Mucosa of gallbladder (tissue), 1 donor: ENCODE results near the gene KRT78. TPM values are rescaled to one million over a fixed set of nuclear protein-coding genes. Genes with fewer than 3 reads are reported as not detected.

Experiments
- DNase-seq: peaks from one replicate; pipeline ENCODE4 v3.0.0-alpha.2; 2020; ENCODE audit warnings: low spot score
- total RNA-seq: library from RNA; stranded (reverse); gene quantifications from one replicate; pipeline ENCODE4 v1.2.1, GENCODE V29; 2021
- donor health status: DM: no; HTN: no; CAD: no.

The KRT78 gene
- total RNA-seq, 1 donor from 2014 or later, result not detected

DNA sequence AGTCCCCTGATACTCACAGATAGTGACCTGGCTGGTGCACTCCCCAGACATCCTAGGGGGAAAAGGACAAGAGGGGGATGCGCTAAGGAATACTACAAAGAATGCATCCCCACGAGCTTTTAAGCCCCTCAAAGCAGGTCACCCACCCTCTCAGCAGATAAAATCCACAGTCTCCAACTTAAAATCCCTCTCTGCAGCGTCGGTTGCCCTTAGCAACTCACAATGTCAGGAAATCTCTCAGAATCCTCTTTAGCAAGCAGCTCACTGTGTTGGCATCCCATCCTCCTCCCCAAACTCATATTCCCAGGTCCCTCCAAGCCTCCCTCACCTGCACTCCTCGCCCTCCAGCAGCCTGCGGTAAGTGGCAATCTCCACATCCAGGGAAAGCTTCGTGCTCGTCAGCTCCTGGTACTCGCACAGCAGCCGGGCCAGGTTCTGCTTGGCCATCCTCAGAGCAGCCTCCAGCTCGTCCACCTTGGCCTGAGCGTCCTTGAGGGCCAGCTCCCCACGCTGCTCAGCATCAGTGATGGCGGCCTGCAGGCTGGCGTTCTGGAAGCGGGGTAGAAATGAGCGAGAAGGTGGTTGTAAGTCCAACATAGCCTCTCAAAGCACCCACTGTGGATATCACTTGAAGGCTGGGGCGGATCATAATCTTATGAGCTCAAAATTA, 9.2 kb downstream of the KRT78 start:
- no peak for DNase-seq

DNA sequence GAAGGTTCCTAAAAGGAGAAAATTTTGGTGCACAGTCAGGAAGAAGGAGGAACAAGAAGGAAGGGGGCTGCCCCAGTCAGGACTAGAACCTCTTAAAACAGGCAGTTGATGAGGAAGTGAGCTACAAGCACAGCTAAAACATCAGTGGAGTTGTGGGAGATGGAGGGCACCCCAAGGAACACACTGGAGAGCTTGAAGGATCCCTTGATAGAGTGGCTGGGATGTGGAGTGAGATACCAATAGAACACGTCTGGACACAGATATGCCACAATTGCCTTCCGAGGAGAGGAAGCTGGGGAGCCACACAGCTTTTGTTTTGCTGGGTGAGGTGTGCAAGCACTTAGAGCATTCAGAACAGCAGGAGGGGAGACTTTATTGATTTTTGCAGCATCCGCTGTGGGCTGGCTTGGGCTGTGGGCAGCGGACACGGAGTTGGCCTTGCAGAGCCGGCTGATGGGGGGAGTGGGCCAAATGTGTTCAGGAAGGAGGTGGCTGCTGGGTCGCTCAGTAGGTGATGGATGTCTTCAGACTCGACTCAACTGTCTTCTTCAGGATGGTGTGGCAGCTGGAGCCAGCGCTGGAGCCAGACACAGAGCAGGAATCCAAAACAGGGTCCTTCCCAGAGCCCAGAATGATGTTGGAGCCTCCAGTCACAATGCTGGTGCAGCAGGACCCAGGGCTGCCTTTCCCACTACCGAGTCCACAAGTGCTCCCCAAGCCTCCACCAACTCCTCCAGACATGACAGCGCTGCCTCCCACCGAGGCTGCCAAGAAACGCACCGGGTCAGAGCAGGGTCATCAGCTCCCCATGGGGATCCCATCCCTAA, 10.0 kb downstream of the KRT78 start:
- no peak for DNase-seq

DNA sequence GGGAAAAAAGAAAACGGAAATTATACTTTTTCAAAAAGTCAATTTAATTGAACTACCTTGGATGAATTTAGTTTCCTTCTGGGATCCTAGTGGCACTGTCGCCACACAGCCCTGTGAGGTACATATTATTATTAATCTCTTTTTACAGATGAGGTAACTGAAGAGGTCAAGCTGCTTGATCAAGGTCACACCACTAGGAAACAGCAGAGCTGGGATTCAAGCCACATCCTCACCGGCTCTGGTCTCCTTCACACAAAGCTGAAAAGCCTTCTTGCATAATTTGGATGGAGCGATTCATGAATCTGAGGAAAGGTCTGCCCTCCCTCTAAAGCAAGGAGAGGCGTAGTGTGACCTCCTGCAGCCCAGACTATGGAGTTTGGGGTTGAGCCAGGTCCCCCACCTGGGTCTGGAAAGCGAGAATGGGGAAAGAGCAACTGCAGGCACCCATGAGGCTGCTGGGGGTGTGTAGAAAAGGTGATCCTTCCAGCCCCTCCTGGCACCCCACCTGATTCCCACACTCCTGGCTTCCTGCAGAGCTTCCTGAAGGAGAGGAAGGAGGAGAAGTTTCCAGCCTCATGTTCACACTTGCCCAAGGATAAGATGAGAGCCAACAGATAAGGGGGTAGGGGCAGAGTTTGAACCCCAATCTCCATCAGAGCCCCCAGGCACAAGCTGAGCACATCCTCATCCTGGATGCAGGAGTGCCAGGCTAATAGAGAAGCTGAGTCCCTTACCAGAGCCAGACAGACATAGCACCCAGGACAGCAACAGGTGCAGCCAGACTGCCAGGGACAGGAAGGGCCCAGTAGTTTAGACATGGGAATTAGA, 10.8 kb downstream of the KRT78 start:
- DNase-seq, result no peak

DNA sequence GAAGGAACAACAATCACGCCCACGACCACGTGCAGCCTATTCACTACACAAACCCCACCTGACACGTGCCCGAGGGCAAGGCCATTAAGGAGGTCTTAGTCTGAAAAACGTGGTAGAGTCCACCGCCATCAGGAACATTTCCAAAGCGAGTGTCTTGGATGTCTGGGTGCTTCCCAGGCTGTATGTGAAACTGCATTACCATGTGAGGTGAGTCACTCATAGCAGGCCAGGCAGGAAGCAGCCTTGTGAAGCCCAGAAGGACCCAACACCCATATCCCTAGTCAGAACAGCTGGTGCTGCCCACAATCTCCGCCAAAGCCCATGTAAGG, 11.4 kb downstream of the KRT78 start:
- no peak for DNase-seq

DNA sequence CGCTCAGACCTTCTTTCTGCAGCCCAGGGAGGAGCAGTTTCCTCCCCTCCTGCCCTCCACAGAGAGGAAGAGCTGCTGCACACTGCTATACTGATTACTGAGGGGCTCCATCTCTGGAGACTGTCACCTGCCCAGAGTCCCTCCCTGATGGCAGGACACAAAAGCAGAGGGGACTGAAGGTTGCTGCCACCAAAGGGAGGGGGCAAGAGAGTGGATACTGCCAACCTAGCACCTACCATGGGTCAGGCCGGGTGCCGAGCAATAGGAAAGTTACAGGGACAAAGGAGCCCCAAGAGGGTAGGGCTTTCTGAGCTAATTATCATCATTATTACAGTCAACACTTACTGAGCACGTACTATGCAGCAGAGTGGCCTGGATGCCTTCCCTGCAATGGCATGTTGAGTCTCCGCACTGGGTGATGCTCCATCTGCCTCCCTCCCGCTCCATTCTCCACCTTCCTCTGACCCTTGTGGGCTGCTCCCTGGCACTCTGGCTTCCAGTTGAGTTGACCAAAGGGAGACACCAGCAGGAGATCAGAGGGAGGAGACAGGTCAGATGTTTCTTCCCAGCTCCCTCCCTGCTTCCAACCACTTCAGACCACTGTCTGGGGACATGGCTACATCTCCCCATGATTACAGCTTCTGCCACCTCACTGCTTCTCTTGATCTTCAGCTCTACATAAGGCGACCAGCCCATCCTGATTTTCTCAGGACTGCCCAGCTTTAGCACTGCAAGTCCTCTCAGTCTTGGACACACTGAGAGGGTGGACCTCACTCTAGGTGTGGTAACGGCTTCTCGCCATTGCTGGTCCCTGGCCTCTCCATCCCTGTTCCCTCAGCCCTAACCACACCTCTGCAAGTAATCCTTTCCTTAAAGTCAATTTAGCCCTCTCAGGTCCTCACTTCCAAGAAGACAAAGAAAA, 12.0 kb downstream of the KRT78 start:
- no peak for DNase-seq

DNA sequence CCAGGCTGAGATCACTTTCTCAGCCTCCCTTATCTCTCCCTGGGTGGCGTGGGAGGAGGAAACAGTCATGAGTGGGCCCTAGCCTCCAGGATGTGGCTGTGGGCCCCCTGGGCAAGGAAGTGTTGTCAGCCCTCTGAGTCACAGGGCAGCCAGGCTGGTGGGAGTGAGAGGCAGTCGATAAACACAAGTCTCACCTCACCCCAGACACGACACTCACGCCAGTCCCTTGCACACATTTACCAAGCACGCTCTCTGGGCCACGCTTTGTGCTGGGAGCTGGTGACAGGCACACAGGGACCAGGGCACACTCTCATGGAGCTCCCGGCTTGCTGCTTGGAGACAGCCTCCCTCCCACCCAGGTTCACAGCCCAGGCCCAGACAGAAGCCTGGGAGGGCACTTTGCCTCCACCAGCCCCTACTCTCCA, 12.7 kb downstream of the KRT78 start:
- no peak for DNase-seq

DNA sequence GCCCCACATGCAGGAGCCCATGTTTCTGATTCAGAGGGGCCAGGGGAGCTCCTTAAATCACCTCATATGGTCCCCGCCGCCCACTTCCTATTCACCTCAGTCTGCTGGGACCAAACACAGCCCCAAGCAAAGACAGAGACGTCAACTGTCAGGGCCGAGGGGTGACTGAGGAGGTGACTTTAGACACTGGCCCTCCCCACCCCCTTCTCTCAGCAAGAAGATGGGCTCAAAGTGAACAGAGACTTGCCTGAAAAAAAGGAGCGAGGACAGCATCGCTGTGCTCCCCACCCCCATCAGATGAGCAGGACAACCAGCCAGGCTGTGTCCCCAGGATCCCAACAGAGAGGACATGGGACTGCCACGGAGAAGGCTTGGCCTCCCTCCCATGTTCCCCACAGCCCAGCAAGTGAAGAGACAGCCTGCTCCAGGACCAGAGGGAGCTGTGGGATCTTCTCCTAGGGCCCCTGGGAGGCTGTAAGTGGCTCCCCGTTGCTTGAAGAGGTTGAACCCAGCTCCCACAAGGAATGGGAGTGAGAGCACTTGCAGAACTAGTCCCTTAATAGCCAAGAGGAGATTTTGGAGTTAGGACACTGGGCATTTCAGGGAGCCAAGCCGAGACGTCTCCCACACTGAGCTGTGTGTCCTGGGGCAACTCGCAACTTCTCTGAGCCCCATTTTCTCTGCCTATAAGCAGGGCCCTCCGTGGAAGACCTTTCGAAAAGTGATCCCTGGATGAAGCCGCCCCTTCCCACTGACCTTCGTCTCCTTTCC, 13.3 kb downstream of the KRT78 start:
- no peak for DNase-seq

DNA sequence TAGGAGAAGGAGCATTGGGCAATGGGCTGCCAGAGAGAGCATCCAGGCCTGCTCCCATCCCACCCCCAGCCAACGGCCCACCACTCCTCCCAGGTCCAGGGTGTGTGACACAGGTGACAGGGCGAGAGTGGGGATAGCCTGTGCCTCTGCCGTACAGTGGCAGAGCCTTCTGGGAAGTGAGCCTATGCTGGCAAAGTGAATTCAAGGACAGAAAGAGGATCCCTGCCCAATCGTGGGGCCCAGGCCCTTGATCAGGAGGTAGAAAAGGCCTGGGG, 14.1 kb downstream of the KRT78 start:
- no peak for DNase-seq

DNA sequence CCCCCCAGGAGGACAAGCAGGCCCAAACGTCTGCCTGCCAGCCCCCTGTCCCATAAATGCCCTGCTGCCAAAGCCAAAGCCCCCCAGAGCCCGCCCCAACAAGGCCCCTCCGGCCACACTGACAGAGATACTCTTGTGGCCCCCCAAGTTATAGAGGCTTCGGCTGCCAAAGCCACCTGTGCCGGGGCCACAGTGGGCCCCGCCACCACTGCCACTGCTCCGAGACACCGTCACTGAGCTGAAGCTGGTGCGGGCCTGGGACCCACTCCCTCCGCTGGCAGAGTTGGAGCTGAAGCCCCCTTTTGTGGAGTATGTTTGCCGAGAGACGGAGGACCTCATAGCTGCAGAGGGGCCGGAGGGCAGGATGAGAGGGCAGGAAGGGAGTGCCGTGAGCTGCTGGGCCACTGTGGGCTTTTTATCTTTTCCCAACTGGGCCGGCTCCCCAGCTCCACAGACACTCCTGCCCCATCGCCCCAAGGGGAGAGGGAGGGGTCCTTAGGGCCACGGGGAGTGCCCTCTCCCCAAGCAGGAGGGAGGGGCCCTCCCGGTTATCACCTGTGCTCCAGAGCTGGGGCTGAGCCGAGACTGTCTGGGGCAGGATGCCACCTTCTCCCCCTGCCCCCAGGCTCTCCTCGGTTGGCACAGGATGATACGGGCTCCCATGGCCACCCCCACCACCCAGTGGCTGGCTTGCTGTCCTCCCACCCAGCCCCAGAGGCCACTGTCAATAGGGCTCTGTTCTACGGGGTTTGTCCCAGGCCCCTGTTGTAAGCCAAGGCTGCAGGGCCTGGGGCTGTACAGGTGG, 14.7 kb downstream of the KRT78 start, which contains the start of gene KRT79:
KRT79 (minus strand) TSS at position 390 of the 805 bp plus-strand sequence; CDS start at position 339, 51 bp downstream.
- DNase-seq, result no peak

DNA sequence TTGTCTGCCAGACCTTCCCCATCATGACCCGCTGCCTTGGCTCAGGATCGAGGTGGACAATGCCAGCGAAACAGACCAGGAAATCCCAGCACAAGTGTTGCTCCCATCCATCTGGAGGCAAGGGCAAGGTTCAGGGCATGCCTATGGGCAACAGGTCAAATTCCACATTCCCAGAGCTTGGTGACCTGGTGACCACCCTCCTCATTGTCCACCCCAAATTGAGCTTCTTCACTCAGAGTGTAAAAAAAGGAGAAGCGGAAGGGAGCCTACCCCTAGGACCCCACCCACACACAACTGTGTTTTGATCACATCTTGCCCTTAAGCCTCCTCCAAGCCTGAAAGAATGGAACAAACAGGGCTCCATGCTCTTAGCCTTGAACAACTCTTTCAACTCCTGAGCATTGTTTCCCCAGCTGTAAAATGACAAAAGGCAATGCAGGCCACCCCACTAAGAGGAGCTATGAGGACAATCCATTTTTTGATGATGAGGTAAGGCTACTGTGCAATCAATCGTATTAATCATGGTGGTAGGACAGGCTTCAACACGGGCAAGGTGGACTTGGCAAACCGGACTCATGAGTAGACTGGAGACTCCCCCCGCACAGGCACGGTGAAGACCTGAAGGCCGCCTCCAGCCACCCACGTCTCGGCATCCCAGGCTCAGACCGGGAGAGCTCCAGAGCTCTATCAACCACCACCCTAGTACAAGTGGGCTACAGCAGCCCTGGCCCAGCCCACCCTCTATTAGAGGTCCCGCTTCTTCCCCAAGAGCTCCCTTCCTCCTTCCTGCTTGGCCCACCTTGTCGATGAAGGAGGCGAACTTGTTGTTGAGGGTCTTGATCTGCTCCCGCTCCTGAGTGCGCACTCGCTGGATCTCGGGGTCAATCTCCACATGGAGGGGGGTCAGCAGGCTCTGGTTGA, 15.5 kb downstream of the KRT78 start:
- DNase-seq, result no peak

DNA sequence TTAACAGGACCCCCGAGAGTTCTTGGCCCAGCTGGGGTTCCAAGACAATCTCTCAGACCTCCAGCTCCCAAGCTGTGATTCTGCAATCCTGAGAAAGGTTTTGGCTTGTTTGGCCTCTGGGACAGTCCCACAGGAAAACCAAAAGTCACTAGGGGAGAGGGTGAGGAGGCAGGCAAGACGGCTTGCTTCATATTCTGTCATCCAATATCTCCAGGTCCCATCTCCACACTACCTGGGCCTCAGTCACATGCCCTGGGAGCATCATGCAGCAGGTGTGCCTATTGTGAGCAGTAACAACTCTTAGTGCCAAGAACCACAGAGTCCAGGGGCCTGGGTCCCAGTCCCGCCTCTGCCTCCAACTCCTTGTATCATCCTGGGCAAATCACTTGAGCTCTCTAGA, 16.3 kb downstream of the KRT78 start:
- no peak for DNase-seq

DNA sequence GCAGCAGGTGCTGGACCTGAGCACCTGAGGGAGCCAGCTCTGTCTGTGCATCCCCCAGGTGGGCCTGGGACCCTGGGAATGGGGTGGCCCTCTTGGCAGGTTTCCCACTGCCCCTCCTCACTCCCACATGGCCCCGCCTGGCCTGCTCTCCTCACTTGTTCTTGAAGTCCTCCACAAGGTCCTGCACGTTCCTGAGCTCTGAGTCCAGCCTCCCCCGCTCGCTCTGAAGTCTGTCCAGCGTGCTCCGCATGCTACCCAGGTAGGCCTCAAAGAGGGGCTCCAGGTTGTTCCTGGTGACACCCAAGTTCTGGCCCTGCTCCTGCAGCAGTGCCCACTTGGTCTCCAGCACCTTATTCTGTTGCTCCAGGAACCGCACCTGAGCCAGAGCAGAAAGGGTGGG, 17.5 kb downstream of the KRT78 start:
- DNase-seq, result no peak

DNA sequence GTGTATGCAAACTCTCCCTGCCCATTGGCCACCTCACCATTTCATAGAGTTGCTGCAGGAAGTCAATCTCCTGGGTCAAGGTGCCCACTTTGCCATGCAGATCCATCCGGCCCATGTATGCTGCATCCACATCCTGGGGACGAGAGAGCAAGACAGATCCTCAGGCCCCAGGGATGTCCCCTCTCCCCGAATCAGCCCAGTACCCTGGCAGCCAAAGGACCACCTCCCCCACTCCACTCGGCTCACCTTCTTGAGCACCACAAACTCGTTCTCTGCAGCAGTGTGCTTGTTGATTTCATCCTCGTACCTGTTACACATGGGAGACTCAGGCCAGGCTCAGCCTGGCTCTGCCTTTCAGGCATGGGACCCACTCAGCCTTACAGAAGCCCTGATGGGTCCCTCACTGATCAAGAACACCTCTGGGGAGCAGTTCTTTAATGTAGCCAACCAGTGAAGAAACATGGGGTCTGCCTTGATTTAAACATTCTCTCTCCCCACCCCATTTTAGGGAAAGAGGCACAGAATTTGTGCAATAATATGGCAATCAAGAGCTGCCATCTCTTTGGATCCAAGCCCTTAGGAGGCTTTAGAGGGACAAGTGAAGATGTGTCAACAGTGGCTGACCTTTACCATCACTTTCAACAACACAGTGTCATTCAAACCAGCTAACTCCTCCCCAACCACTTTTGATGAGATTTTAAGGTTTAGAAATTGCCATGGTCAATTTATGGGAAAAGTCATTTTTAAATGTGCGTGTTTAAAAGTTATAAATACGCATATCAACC, 18.6 kb downstream of the KRT78 start:
- DNase-seq, result no peak

DNA sequence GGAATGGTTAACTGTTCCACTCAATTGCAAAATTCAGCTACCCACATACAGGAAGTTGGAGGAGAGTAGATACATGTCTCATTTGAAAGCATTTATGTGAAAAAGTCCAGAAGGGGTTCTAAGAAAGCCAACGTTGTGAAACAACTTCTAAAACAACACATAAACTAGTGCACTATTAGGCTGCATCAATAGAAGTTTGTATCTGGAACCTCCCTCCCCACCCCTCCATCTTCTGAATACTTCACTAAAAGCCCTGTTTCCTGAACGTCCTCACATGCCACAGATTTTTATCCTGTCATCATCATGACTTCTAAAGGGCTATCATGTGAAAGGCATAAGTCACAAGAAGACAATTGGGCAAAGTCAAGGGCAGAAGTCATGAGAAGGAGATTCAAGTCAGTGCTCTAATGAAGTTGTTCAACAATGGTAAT, 20.2 kb downstream of the KRT78 start:
- no peak for DNase-seq

DNA sequence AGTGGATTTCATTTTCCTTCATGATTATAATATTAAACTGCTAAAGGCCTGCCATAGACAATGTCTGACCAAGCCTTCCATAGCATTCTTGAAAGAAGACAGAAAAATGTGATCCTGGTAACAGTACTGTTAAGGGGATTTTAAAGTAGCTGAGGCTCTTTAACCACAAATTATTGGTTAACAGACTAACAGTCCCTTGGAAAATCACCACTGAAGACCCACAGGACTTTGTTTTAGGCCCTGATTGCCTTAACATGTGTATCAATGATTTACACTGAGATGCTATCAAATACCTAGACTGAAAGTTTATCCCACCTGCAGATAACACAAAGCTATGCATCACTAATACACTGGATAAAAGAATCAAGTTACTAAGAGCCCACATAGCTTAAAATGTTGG, 20.6 kb downstream of the KRT78 start:
- no peak for DNase-seq

DNA sequence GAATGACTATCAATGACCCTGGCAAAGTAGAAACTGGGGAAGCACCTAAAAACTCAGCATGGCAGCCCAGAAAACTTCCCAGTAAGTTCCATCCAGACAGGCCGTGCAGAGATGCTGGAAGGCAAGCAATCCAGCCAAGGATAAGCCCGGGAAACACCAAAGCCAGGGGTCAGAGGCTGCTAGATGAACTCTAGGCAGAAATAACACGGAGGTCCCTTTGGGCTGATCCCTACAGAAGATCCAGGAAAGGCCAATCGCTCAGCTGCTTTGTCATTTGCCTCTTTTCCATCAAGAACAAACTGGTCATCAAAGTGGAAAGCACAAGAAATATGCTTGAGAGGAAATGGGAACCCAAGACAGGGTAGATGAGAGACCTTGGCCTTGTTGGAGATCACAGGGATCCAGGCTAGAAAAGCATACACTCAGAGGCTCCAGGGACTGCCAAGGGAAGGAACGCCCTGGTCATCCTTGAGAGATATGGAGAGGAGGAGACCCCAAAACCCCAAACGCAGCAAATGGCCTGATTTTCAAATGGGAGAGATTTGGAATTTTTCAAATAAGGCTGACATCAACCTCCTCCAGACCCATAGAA, 21.2 kb downstream of the KRT78 start:
- no peak for DNase-seq

DNA sequence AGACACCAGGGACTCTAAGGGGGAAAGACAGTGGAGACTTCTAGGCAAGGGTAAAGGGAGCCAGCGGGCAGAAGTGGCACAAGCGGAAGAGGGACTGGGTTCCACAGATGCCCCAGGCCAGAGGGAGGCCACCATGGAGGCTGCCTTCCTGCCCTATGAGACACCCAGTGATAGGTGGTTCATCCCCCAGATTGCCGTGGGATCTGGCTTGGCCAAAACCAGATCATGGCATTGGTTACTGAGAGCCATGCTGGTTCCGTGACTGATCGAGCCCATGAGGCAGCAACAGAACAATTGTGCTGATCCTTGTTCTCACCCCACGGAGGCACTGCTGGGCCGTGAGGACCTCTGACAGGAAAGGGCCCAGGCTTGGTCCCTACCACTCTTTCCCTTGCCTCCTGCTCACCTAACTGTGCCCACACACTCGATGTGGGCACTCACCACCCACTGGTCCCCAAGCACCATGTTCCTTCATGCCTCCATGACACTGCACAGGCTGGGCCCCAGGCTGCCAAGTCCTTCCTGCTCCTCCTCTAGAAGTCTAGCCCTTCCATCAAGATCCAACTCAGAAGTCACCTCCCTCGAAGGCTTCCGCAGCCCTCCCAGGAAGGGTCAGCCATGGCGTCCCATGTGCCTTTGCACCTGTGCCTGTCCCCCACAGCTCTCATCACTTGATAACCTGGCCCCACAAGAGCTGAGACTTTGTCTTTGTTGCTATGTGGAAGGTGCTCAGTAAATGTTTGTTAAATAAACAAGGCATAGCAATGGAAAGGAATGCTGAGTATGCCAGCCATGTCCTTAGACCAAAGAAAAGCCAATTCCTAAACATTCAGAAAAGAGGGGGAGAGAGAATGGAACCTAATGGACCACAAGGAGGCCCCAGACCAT, 21.9 kb downstream of the KRT78 start:
- DNase-seq, result no peak
